Measurements from ENCODE around the gene LSAMP.
A peak's percentile ranks its signal among the peaks of the same experiment; 100 is the strongest.

DNA sequence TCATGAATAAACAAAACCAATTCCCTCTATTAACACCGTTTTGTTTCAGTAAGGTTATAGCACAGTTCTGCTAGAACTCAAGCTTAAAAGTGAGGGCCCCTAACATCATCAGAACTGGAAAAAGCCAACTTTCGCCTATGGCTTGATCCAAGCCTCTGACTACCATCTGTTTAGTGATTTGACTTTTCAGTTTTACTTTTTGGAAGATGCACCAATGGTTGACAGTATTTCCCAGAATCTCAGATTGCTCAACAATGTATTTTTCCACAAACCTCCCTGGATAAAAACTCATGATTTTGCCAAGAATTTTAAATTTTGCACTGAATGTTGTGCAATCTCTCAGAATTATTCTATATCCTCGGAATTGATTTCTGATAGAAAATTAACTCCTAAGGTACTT lies 190.7 kb downstream of the LSAMP start:
- TF ChIP-seq, protein P1, sequence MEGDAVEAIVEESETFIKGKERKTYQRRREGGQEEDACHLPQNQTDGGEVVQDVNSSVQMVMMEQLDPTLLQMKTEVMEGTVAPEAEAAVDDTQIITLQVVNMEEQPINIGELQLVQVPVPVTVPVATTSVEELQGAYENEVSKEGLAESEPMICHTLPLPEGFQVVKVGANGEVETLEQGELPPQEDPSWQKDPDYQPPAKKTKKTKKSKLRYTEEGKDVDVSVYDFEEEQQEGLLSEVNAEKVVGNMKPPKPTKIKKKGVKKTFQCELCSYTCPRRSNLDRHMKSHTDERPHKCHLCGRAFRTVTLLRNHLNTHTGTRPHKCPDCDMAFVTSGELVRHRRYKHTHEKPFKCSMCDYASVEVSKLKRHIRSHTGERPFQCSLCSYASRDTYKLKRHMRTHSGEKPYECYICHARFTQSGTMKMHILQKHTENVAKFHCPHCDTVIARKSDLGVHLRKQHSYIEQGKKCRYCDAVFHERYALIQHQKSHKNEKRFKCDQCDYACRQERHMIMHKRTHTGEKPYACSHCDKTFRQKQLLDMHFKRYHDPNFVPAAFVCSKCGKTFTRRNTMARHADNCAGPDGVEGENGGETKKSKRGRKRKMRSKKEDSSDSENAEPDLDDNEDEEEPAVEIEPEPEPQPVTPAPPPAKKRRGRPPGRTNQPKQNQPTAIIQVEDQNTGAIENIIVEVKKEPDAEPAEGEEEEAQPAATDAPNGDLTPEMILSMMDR (conservative IDR thresholded peaks at IDR 0.05; ENCODE audit: low read depth, low read length): no peak
- no peak for TF ChIP-seq MAZ (IDR thresholded peaks at IDR 0.05; ENCODE audit: borderline replicate concordance, low read depth, low read length)
- TF ChIP-seq SMC3 (IDR thresholded peaks at IDR 0.05; ENCODE audit: low read depth, low read length): no peak
- TF ChIP-seq POLR2A (IDR thresholded peaks at IDR 0.05; ENCODE audit: low read depth, low read length): no peak
- no peak for TF ChIP-seq BHLHE40 (IDR thresholded peaks at IDR 0.05; ENCODE audit: low read depth, low read length)
- TF ChIP-seq CEBPB (IDR thresholded peaks at IDR 0.05; ENCODE audit: low read depth, low read length): peak; percentile 37; the same call in 1 of the 2 replicates
